Measurements from ENCODE around the gene KIAA1549. TPM values are rescaled to one million over a fixed set of nuclear protein-coding genes. Genes with fewer than 3 reads are reported as not detected.

KIAA1549 gene
- total and polyA plus RNA-seq, 2 of the 4 experiments (the other 2 are of a cell fraction): 1.3 to 3.3 TPM

GRCh38 chr7:138832966-138833365 is 148.2 kb downstream of the KIAA1549 start:
- Histone ChIP-seq H3K14ac (replicated peaks; ENCODE audit: low read depth, low read length) (no peak overlapping the region), H3K9me3 (ENCODE audit: control insufficient read depth, insufficient read depth, low read length) (no peaks in the 10 kb centered on the region), H3K18ac (ENCODE audit: low read depth, low read length) (no peak overlapping the region), H3K23ac (ENCODE audit: low read depth, low read length) (no peak overlapping the region), H3K27me3 (ENCODE audit: control insufficient read depth, insufficient read depth, low read length) (no peaks in the 10 kb centered on the region), H2BK20ac (ENCODE audit: low read depth, low read length) (no peak overlapping the region), H3K4me1 (ENCODE audit: control insufficient read depth, insufficient read depth, low read length) (no peaks in the 10 kb centered on the region), H2AK5ac (ENCODE audit: low read depth, low read length) (no peak overlapping the region), H3K79me1 (ENCODE audit: low read depth in 1 of 2, low read length in 2 of 2) (no peaks in the 10 kb centered on the region), H2BK15ac (ENCODE audit: low read depth, low read length) (no peak overlapping the region), H4K20me1 (ENCODE audit: insufficient read depth, low read length) (no peaks in the 10 kb centered on the region), H3K9ac (ENCODE audit: low read depth, low read length) (no peak overlapping the region), H4K8ac (ENCODE audit: low read depth in 2 of 2, low read length in 2 of 2) (no peak overlapping the region), H3K27ac (ENCODE audit: insufficient read depth, low read length) (no peak overlapping the region), H2AK9ac (replicated peaks; ENCODE audit: low read depth, low read length, poor library complexity) (no peak overlapping the region), H2BK120ac (ENCODE audit: low read depth, low read length) (no peak overlapping the region), H3K4me2 (ENCODE audit: low read depth, low read length) (no peak overlapping the region), H2BK5ac (ENCODE audit: low read depth, low read length, poor library complexity, severe bottlenecking) (no peak overlapping the region), H4K91ac (ENCODE audit: insufficient read depth, low read depth, low read length) (no peak overlapping the region), H3K4me3 (ENCODE audit: insufficient read depth, low read depth, low read length) (no peak overlapping the region), H2AFZ (replicated peaks; ENCODE audit: low read length, poor library complexity) (no peak overlapping the region), H4K5ac (ENCODE audit: low read depth, low read length) (no peak overlapping the region), H3K36me3 (ENCODE audit: control insufficient read depth, insufficient read depth, low read length) (no peaks in the 10 kb centered on the region), H3K4ac (ENCODE audit: low read depth, low read length) (no peak overlapping the region), H3K9me1 (ENCODE audit: insufficient read depth, low read length) (0 out of 2 replicates have a peak, but pooled peaks cover 3% of the 10 kb centered on the region), H3K56ac (ENCODE audit: extremely low read depth, insufficient read depth, low read length) (no peak overlapping the region)
- ChIA-PET CTCF (no interaction called here), POLR2A (ENCODE audit: unreplicated experiment) (no interaction called here)
- no TSS peak for BruUV-seq (replicated peaks)
- dilution Hi-C loops (cut with HindIII; ENCODE audit: low sequenced_read_pairs, unreplicated experiment) (no loop called here), intact Hi-C loops (cut with micrococcal nuclease) (no loop called here), in situ Hi-C loops (cut with MboI; ENCODE audit: low sequenced_read_pairs) (no loop called here)
- 100% methylated on average over 2 of the region's 10 CpGs; no CpG with 5 or more reads in 1 of the 2 experiments for WGBS, 2 experiments (ENCODE audit: extremely low coverage in 2 of 2, insufficient read length in 1 of 2)
- TF ChIP-seq NFE2L2 (IDR thresholded peaks at IDR 0.05; ENCODE audit: low read depth, low read length): no peak
- no peak for TF ChIP-seq MAFK (IDR thresholded peaks at IDR 0.05; ENCODE audit: low read depth, low read length)
- TF ChIP-seq POLR2A (IDR thresholded peaks at IDR 0.05; ENCODE audit: low read depth, low read length): no peak
- TF ChIP-seq ELK1 (IDR thresholded peaks at IDR 0.05; ENCODE audit: borderline replicate concordance, low read depth, low read length): no peak
- no peak for TF ChIP-seq RAD21 (IDR thresholded peaks at IDR 0.05; ENCODE audit: low read length)
- TF ChIP-seq CHD1 (IDR thresholded peaks at IDR 0.05; ENCODE audit: low read depth, low read length): no peak
- no peak for DNase-seq
- no peak for ATAC-seq (ENCODE audit: low read depth)
